Measurements from ENCODE around the gene TAPBPL. TPM values are rescaled to one million over a fixed set of nuclear protein-coding genes. Genes with fewer than 3 reads are reported as not detected.
A peak's percentile ranks its signal among the peaks of the same experiment; 100 is the strongest.
"Not testable (repeated sequence)": the region's sequence is repeated elsewhere in the genome, so short reads cannot be mapped to it uniquely, and the experiment has no call there.

The TAPBPL gene
- total RNA-seq, 2 donors from 2014 or later, result 31.4 to 33.7 TPM

- H3K36me3 Mint-ChIP-seq, result peaks cover 69 to 76% of the 10 kb centered on the region in 2 donors
- no peak for DNase-seq (ENCODE audit: low spot score in 2 of 2)
- no peaks in the 10 kb centered on the region for H3K9me3 Mint-ChIP-seq
- H3K27ac Mint-ChIP-seq, result peak overlapping the region; percentile 97 to 100
- ATAC-seq, result peak in 1 of 2 donors; percentile 12
These were observed 552 bp downstream of the TAPBPL start for GRCh38 chr12:6452245-6452943.

- Mint-ChIP-seq H3K27ac (peak overlapping the region; percentile 97 to 100), H3K9me3 (no peaks in the 10 kb centered on the region), H3K36me3 (peaks cover 64 to 73% of the 10 kb centered on the region in 2 donors)
- DNase-seq (ENCODE audit: low spot score in 2 of 2) (no peak), ATAC-seq (peak in 1 of 2 donors; percentile 23)
These were observed 1.2 kb downstream of the TAPBPL start for GRCh38 chr12:6452944-6453630.

GRCh38 chr12:6457220-6457945 lies 5.5 kb downstream of the TAPBPL start:
- no peak for DNase-seq (ENCODE audit: low spot score in 2 of 2)
- no peak for ATAC-seq
- H3K9me3 Mint-ChIP-seq, result no peaks in the 10 kb centered on the region
- H3K27ac Mint-ChIP-seq, result peak overlapping the region; percentile 65 to 71
- peaks cover 70 to 81% of the 10 kb centered on the region in 2 donors for H3K36me3 Mint-ChIP-seq

- H3K9me3 Mint-ChIP-seq, result no peaks in the 10 kb centered on the region
These were observed 6.6 kb downstream of the TAPBPL start for GRCh38 chr12:6458281-6459003.

GRCh38 chr12:6459004-6459337 lies 7.1 kb downstream of the TAPBPL start:
- Mint-ChIP-seq H3K36me3 (peaks cover 72 to 81% of the 10 kb centered on the region in 2 donors), H3K27ac (peak overlapping the region; percentile 50 to 57), H3K9me3 (no peaks in the 10 kb centered on the region)
- DNase-seq (ENCODE audit: low spot score in 2 of 2) (no peak), ATAC-seq (no peak)

More at GRCh38 chr12:6458281-6459003, 6.6 kb downstream of the TAPBPL start:
- Mint-ChIP-seq H3K27ac (peak overlapping the region; percentile 50 to 57), H3K36me3 (peaks cover 70 to 81% of the 10 kb centered on the region in 2 donors)
- DNase-seq (ENCODE audit: low spot score in 2 of 2) (no peak), ATAC-seq (no peak)

GRCh38 chr12:6460751-6461371 lies 9.0 kb downstream of the TAPBPL start:
- ATAC-seq (peak; percentile 21 to 44), DNase-seq (ENCODE audit: low spot score in 2 of 2) (no peak)
- H3K9me3 Mint-ChIP-seq, result no peaks in the 10 kb centered on the region
- H3K27ac Mint-ChIP-seq, result peak overlapping the region; percentile 95 to 97
- peaks cover 74 to 76% of the 10 kb centered on the region in 2 donors for H3K36me3 Mint-ChIP-seq

- DNase-seq (ENCODE audit: low spot score in 2 of 2) (peak; percentile 71 to 88), ATAC-seq (peak; percentile 85 to 87)
- Mint-ChIP-seq H3K9me3 (no peaks in the 10 kb centered on the region), H3K27ac (peak overlapping the region; percentile 95 to 97), H3K36me3 (peaks cover 81 to 83% of the 10 kb centered on the region in 2 donors)
These were observed 9.8 kb downstream of the TAPBPL start for GRCh38 chr12:6461401-6462233.

- Mint-ChIP-seq H3K9me3 (no peaks in the 10 kb centered on the region), H3K27ac (peak overlapping the region; percentile 95 to 97), H3K36me3 (peaks cover 83% of the 10 kb centered on the region in 2 donors)
- peak; percentile 58 to 63 for ATAC-seq
- no peak for DNase-seq (ENCODE audit: low spot score in 2 of 2)
These were observed 10.6 kb downstream of the TAPBPL start for GRCh38 chr12:6462234-6462995.

- no peak for DNase-seq (ENCODE audit: low spot score in 2 of 2)
- H3K9me3 Mint-ChIP-seq, result no peaks in the 10 kb centered on the region
- no peak for ATAC-seq
- H3K27ac Mint-ChIP-seq, result peak overlapping the region; percentile 95 to 97
- peaks cover 84 to 90% of the 10 kb centered on the region in 2 donors for H3K36me3 Mint-ChIP-seq
These were observed 11.4 kb downstream of the TAPBPL start for GRCh38 chr12:6463216-6463615.

- DNase-seq (ENCODE audit: low spot score in 2 of 2), result no peak
- Mint-ChIP-seq H3K36me3 (peaks cover 84 to 90% of the 10 kb centered on the region in 2 donors), H3K9me3 (no peaks in the 10 kb centered on the region), H3K27ac (peak overlapping the region; percentile 95 to 97)
- no peak for ATAC-seq
These were observed 12.0 kb downstream of the TAPBPL start for GRCh38 chr12:6463858-6464257.

GRCh38 chr12:6464531-6464930 lies 12.7 kb downstream of the TAPBPL start:
- H3K36me3 Mint-ChIP-seq, result peaks cover 83 to 91% of the 10 kb centered on the region in 2 donors
- ATAC-seq (no peak), DNase-seq (ENCODE audit: low spot score in 2 of 2) (no peak)
- no peaks in the 10 kb centered on the region for H3K9me3 Mint-ChIP-seq
- peak overlapping the region; percentile 95 to 97 for H3K27ac Mint-ChIP-seq

- peaks cover 75 to 95% of the 10 kb centered on the region in 2 donors for H3K36me3 Mint-ChIP-seq
- peak overlapping the region; percentile 86 to 98 for H3K27ac Mint-ChIP-seq
- ATAC-seq (no peak), DNase-seq (ENCODE audit: low spot score in 2 of 2) (peak in 1 of 2 donors; percentile 53)
- H3K9me3 Mint-ChIP-seq, result no peaks in the 10 kb centered on the region
These were observed 13.8 kb downstream of the TAPBPL start for GRCh38 chr12:6465467-6466183.

GRCh38 chr12:6466184-6466573 lies 14.3 kb downstream of the TAPBPL start:
- Mint-ChIP-seq H3K36me3 (peaks cover 70 to 90% of the 10 kb centered on the region in 2 donors), H3K9me3 (no peaks in the 10 kb centered on the region), H3K27ac (peak overlapping the region; percentile 86 to 98)
- ATAC-seq (no peak), DNase-seq (ENCODE audit: low spot score in 2 of 2) (no peak)

- H3K27ac Mint-ChIP-seq, result peak overlapping the region; percentile 86 to 98
- DNase-seq (ENCODE audit: low spot score in 2 of 2), result not testable (repeated sequence)
These were observed 14.9 kb downstream of the TAPBPL start for GRCh38 chr12:6466751-6467150.

More at GRCh38 chr12:6466751-6467150, 14.9 kb downstream of the TAPBPL start:
- H3K36me3 Mint-ChIP-seq, result peaks cover 64 to 84% of the 10 kb centered on the region in 2 donors
- not testable (repeated sequence) for ATAC-seq, H3K9me3 Mint-ChIP-seq

Data from activated naive CD4-positive, alpha-beta T cell treated with anti-CD3 and anti-CD28 coated beads, Interleukin-2, amount 50 U/mL, for 72 hours (primary cell).